CD4-positive, alpha-beta T cell treated with Interleukin-2 at 100 ng/mL for 4 hours (primary cell): ENCODE measurements around the gene AJM1.
"Not testable (repeated sequence)": the region's sequence is repeated elsewhere in the genome, so short reads cannot be mapped to it uniquely, and the experiment has no call there.

ENCODE experiments used
- DNase-seq: peaks from one replicate; pipeline ENCODE4 v3.0.0-alpha.2; 2020; ENCODE audit warnings: low spot score

AJM1 gene

GRCh38 chr9:136842380-136842948 is at the start of gene AJM1:
Gene AJM1 (plus strand): TSS chr9:136842478. CDS start chr9:136844415, 1,937 bp downstream.
- peak; percentile 84 for DNase-seq

- DNase-seq: no peak
Measured at GRCh38 chr9:136793086-136793946, 49.0 kb upstream of the AJM1 start.

- no peak for DNase-seq
Measured at GRCh38 chr9:136794281-136794999, 47.8 kb upstream of the AJM1 start.

GRCh38 chr9:136795000-136795348 is 47.3 kb upstream of the AJM1 start:
- no peak for DNase-seq

- DNase-seq: no peak
Measured at GRCh38 chr9:136796238-136796774, 46.0 kb upstream of the AJM1 start, which contains the start of gene CCDC183. Gene CCDC183 (plus strand): TSS chr9:136796338. CDS start chr9:136796398, 60 bp downstream.

GRCh38 chr9:136796775-136797347 is 45.4 kb upstream of the AJM1 start:
- not testable (repeated sequence) for DNase-seq

- DNase-seq: no peak
Measured at GRCh38 chr9:136798708-136799078, 43.6 kb upstream of the AJM1 start.

- DNase-seq: no peak
Measured at GRCh38 chr9:136799079-136799853, 43.0 kb upstream of the AJM1 start.

GRCh38 chr9:136799854-136800657 is 42.2 kb upstream of the AJM1 start:
- DNase-seq: peak; percentile 86

- DNase-seq: no peak
Measured at GRCh38 chr9:136802321-136802720, 40.0 kb upstream of the AJM1 start.

GRCh38 chr9:136803009-136803550 is 39.2 kb upstream of the AJM1 start:
- DNase-seq: not testable (repeated sequence)

- no peak for DNase-seq
Measured at GRCh38 chr9:136803551-136804508, 38.4 kb upstream of the AJM1 start.

- no peak for DNase-seq
Measured at GRCh38 chr9:136804509-136805206, 37.6 kb upstream of the AJM1 start.

GRCh38 chr9:136805207-136805740 is 37.0 kb upstream of the AJM1 start:
- no peak for DNase-seq

GRCh38 chr9:136806067-136806466 is 36.2 kb upstream of the AJM1 start:
- no peak for DNase-seq

- no peak for DNase-seq
Measured at GRCh38 chr9:136806631-136807201, 35.6 kb upstream of the AJM1 start.

- DNase-seq: peak; percentile 81
Measured at GRCh38 chr9:136807281-136808074, 34.8 kb upstream of the AJM1 start, which contains the start of gene RABL6. Gene RABL6 (plus strand): TSS chr9:136807948. CDS start chr9:136808197, 249 bp downstream.
